Endothelial cell of umbilical vein (primary cell): Measurements from ENCODE around the gene CREB3. TPM values are rescaled to one million over a fixed set of nuclear protein-coding genes. Genes with fewer than 3 reads are reported as not detected.

Experiments
- BruUV-seq: library from RNA; stranded (reverse); fragments of 400-500 nt; replicated peaks from 2 replicates; lab custom pipeline; 2021; lab: Mats Ljungman, UMichigan
- CTCF ChIA-PET: fragments of 300-600, 350-600 bp; sonication (Branson Sonifier 250); formaldehyde crosslinking; loops from one replicate; lab custom pipeline; 2021; ENCODE audit warnings: antibody characterized with exemption, inconsistent platforms; lab: Charles Lee
- POLR2A ChIA-PET: fragments of 300-600, 350-600 bp; sonication (Branson Sonifier 250); formaldehyde crosslinking; loops from one replicate; lab custom pipeline; 2021; ENCODE audit warnings: antibody characterized with exemption, inconsistent platforms; lab: Charles Lee
- DNase-seq: peaks from one replicate; pipeline ENCODE4 v3.0.0-alpha.2; 2011; ENCODE audit warnings: low read depth, low spot score
- FAIRE-seq: peaks from 2 replicates; lab custom pipeline; 2011; peaks lifted over from hg19 to GRCh38; lab: Jason Lieb, UNC
- H2AFZ ChIP-seq: 2 replicates; pipeline ENCODE4 v1.6.0; 2012; ENCODE audit warnings: low read depth, low read length, control low read depth, inconsistent platforms
- H3K27ac ChIP-seq: 2 replicates; pipeline ENCODE4 v1.5.1; 2011; ENCODE audit warnings: low read depth, mild to moderate bottlenecking, control low read depth, low read length, moderate library complexity; ENCODE audit not compliant: insufficient read depth
- H3K27me3 ChIP-seq, 2 experiments: 2 replicates each; pipeline versions ENCODE4 v1.6.0 to v1.6.1; 2011; ENCODE audit warnings: low read length in 2 of 2, mixed read lengths in 1 of 2; ENCODE audit not compliant: control insufficient read depth in 2 of 2, insufficient read depth in 2 of 2
- H3K36me3 ChIP-seq, 2 experiments: 2 replicates in 1 of 2; 3 replicates in 1 of 2; pipeline ENCODE4 v1.5.1; 2011; ENCODE audit warnings: low read length in 2 of 2, mild to moderate bottlenecking in 1 of 2, moderate library complexity in 1 of 2; ENCODE audit not compliant: control insufficient read depth in 2 of 2, insufficient read depth in 2 of 2; ENCODE audit errors: extremely low read depth in 1 of 2
- H3K4me1 ChIP-seq: 3 replicates; pipeline ENCODE4 v1.5.1; 2011; ENCODE audit warnings: mild to moderate bottlenecking, low read length; ENCODE audit not compliant: control insufficient read depth, insufficient read depth; ENCODE audit errors: extremely low read depth
- H3K4me2 ChIP-seq: 2 replicates; pipeline ENCODE4 v1.6.1; 2011; ENCODE audit warnings: low read length, control low read depth, mixed read lengths; ENCODE audit not compliant: insufficient read depth
- H3K4me3 ChIP-seq, 3 experiments: fragments of 200-600 bp in 1 of 3; sonication (generic), shearing (Covaris generic) in 1 of 3; replicated peaks in 1 of 3; 2 replicates each; pipeline ENCODE4 v1.5.1; 2011 to 2016; ENCODE audit warnings: control low read depth in 3 of 3, low read length in 3 of 3, mild to moderate bottlenecking in 2 of 3, inconsistent platforms in 1 of 3, low read depth in 1 of 3, moderate library complexity in 1 of 3; ENCODE audit not compliant: insufficient read depth in 1 of 3
- H3K79me2 ChIP-seq: 2 replicates; pipeline ENCODE4 v1.6.0; 2012; ENCODE audit warnings: low read length, inconsistent platforms; ENCODE audit not compliant: control insufficient read depth, insufficient read depth
- H3K9ac ChIP-seq: replicated peaks from 2 replicates; pipeline ENCODE3; 2011; ENCODE audit warnings: low read length, control low read depth; ENCODE audit not compliant: insufficient read depth; ENCODE audit errors: extremely low read depth
- H3K9me1 ChIP-seq: replicated peaks from 3 replicates; pipeline ENCODE4 v1.6.0; 2011; ENCODE audit warnings: mild to moderate bottlenecking, low read length; ENCODE audit not compliant: control insufficient read depth, insufficient read depth; ENCODE audit errors: extremely low read depth
- H3K9me3 ChIP-seq: replicated peaks from 2 replicates; pipeline ENCODE4 v1.5.1; 2012; ENCODE audit warnings: low read length, inconsistent platforms; ENCODE audit not compliant: control insufficient read depth, insufficient read depth
- H4K20me1 ChIP-seq: replicated peaks from 2 replicates; pipeline ENCODE3; 2011; ENCODE audit warnings: mild to moderate bottlenecking, low read length; ENCODE audit not compliant: control insufficient read depth, insufficient read depth; ENCODE audit errors: extremely low read depth
- CTCF ChIP-seq, 2 donors: IDR thresholded peaks; 1 replicate in 1 of 2; 2 replicates in 1 of 2; pipeline ENCODE4 v1.5.1; 2011; ENCODE audit warnings: low read length in 2 of 2, mild to moderate bottlenecking in 2 of 2, moderate library complexity in 2 of 2, control low read depth in 1 of 2, inconsistent platforms in 1 of 2, low read depth in 1 of 2; ENCODE audit not compliant: insufficient read depth in 1 of 2; ENCODE audit errors: extremely low read depth in 1 of 2
- EZH2 ChIP-seq: IDR thresholded peaks from 2 replicates; pipeline ENCODE4 v1.6.1; 2012; ENCODE audit warnings: borderline replicate concordance, low read depth, mild to moderate bottlenecking, moderate library complexity, low read length, inconsistent platforms; ENCODE audit not compliant: severe bottlenecking
- FOS ChIP-seq: IDR thresholded peaks from 2 replicates; pipeline ENCODE4 v1.6.1; 2011; ENCODE audit warnings: mild to moderate bottlenecking, low read length, moderate library complexity, borderline replicate concordance; ENCODE audit not compliant: insufficient read depth
- GATA2 ChIP-seq: IDR thresholded peaks from 2 replicates; pipeline ENCODE4 v1.7.0; 2011; ENCODE audit warnings: low read depth, mild to moderate bottlenecking, moderate library complexity, mixed read lengths, low read length; ENCODE audit not compliant: insufficient read length, insufficient read depth
- JUN ChIP-seq: IDR thresholded peaks from 2 replicates; pipeline ENCODE4 v1.6.1; 2011; ENCODE audit warnings: borderline replicate concordance, low read depth; ENCODE audit not compliant: insufficient read length, insufficient read depth
- MAX ChIP-seq: IDR thresholded peaks from 2 replicates; pipeline ENCODE4 v1.6.1; 2011; ENCODE audit not compliant: insufficient read depth, insufficient read length
- MYC ChIP-seq: IDR thresholded peaks from one replicate; pipeline ENCODE4 v1.6.1; 2011; ENCODE audit warnings: mild to moderate bottlenecking, low read depth, low read length
- POLR2A ChIP-seq: IDR thresholded peaks from 2 replicates; pipeline ENCODE4 v1.6.1; 2012; ENCODE audit warnings: low read depth, mild to moderate bottlenecking, control low read depth, low read length
- POLR2AphosphoS5 ChIP-seq: IDR thresholded peaks from 2 replicates; pipeline ENCODE4 v1.6.1; 2012; ENCODE audit warnings: low read depth, mild to moderate bottlenecking, control low read depth, low read length, moderate library complexity; ENCODE audit not compliant: insufficient read depth
- dilution Hi-C: fragments of 300-500 bp; cut with MboI; formaldehyde crosslinking; loops from one replicate; pipeline ENCODE4 v1.15.0; 2019; ENCODE audit warnings: low sequenced_read_pairs; ENCODE audit not compliant: extremely low pct_ligation_motif_present
- intact Hi-C: fragments of 100-400 bp; cut with micrococcal nuclease; formaldehyde crosslinking; loops from one replicate; pipeline ENCODE4 v1.10.0; 2022
- polyA plus RNA-seq, 4 experiments: library from polyadenylated mRNA; depleted of rRNA in 3 of 4; stranded (reverse) in 3 of 4; unstranded in 1 of 4; fragments of >200 nt; gene quantifications; 2 replicates each; pipeline versions ENCODE4 v1.2.1 to v1.2.3, GENCODE V29; 2011 to 2012; ENCODE audit warnings: missing spikeins in 1 of 4
- total RNA-seq: library from RNA; stranded (reverse); gene quantifications from 2 replicates; pipeline ENCODE4 v1.2.3, GENCODE V29; 2021

CREB3 gene
- total and polyA plus RNA-seq, 2 donors (not counting 3 experiments of a cell fraction or from before 2014, with no cell fraction given): 39.8 to 52.1 TPM

- dilution Hi-C loops (no loop called here), intact Hi-C loops (loop anchor here (1.0 kb wide), 2 partner anchors 38 to 49 kb away; partner anchors contain the start of genes CCDC107 and RMRP)
- H3K4me1 ChIP-seq: peaks cover 4% of the 10 kb centered on the region
- CTCF ChIA-PET: interaction anchor here (0.9 to 13.5 kb wide), 30 partner anchors 8 to 215 kb away, joined by 3 to 227 read pairs (median 8); partner anchors contain the start of genes ARHGEF39, CCDC107, CREB3 and RMRP
- H3K9ac ChIP-seq: no peak overlapping the region
- H3K4me2 ChIP-seq: no peak overlapping the region
- no TSS peak for BruUV-seq
- no peaks in the 10 kb centered on the region for H4K20me1 ChIP-seq
- H3K4me3 ChIP-seq: no peak overlapping the region
- H3K9me3 ChIP-seq: no peaks in the 10 kb centered on the region
- POLR2A ChIA-PET: interaction anchor here (1.4 kb wide), 1 partner anchor 32 kb away, joined by 6 read pairs; no protein-coding TSS in a partner anchor
- TF ChIP-seq EZH2: no peak
- TF ChIP-seq FOS: no peak
- no peak for TF ChIP-seq POLR2A
- no peak for TF ChIP-seq CTCF (IDR thresholded peaks at IDR 0.05; ENCODE audit: extremely low read depth in 1 of 2, insufficient read depth in 1 of 2, low read depth in 1 of 2, low read length in 2 of 2)
- TF ChIP-seq MYC: no peak
- no peak for TF ChIP-seq GATA2
- TF ChIP-seq MAX: no peak
- no peak for TF ChIP-seq POLR2AphosphoS5
- TF ChIP-seq JUN: no peak
- DNase-seq (no peak), FAIRE-seq (no peak)
- H3K79me2 ChIP-seq: no peaks in the 10 kb centered on the region
- H3K36me3 ChIP-seq: peaks cover 41 to 46% of the 10 kb centered on the region in 2 experiments
- H3K27me3 ChIP-seq: no peaks in the 10 kb centered on the region
- no peak overlapping the region for H2AFZ ChIP-seq
- H3K9me1 ChIP-seq: no peaks in the 10 kb centered on the region
- no peak overlapping the region for H3K27ac ChIP-seq
These were observed 36.5 kb upstream of the CREB3 start for GRCh38 chr9:35695943-35696401.
